SK-N-DZ (cell line): ENCODE data around the gene WNT3A.
"Not testable (repeated sequence)": the region's sequence is repeated elsewhere in the genome, so short reads cannot be mapped to it uniquely, and the experiment has no call there.

Experiments
- DNase-seq: peaks from one replicate; pipeline ENCODE4 v3.0.0-alpha.2; 2015; ENCODE audit warnings: low spot score

WNT3A gene

GRCh38 chr1:228011721-228012311 is 5.0 kb downstream of the WNT3A start:
- no peak for DNase-seq

GRCh38 chr1:228012555-228012954 is 5.8 kb downstream of the WNT3A start:
- DNase-seq, result no peak

GRCh38 chr1:228013131-228013934 is 6.5 kb downstream of the WNT3A start:
- no peak for DNase-seq

- DNase-seq, result no peak
Observed at GRCh38 chr1:228013935-228014930, 7.4 kb downstream of the WNT3A start.

- DNase-seq, result no peak
Observed at GRCh38 chr1:228015276-228016180, 8.7 kb downstream of the WNT3A start.

GRCh38 chr1:228016181-228016510 is 9.3 kb downstream of the WNT3A start:
- no peak for DNase-seq

- no peak for DNase-seq
Observed at GRCh38 chr1:228016653-228017355, 10.0 kb downstream of the WNT3A start.

GRCh38 chr1:228017356-228018124 is 10.7 kb downstream of the WNT3A start:
- DNase-seq, result no peak

- DNase-seq, result no peak
Observed at GRCh38 chr1:228018125-228018398, 11.3 kb downstream of the WNT3A start.

GRCh38 chr1:228018961-228019721 is 12.3 kb downstream of the WNT3A start:
- DNase-seq, result no peak

GRCh38 chr1:228019722-228020083 is 12.9 kb downstream of the WNT3A start:
- DNase-seq, result not testable (repeated sequence)

GRCh38 chr1:228020686-228021354 is 14.0 kb downstream of the WNT3A start:
- no peak for DNase-seq

GRCh38 chr1:228021355-228022030 is 14.7 kb downstream of the WNT3A start:
- DNase-seq, result no peak

- DNase-seq, result no peak
Observed at GRCh38 chr1:228022571-228023293, 15.9 kb downstream of the WNT3A start.

GRCh38 chr1:228023294-228023639 is 16.5 kb downstream of the WNT3A start:
- DNase-seq, result no peak

- DNase-seq, result no peak
Observed at GRCh38 chr1:228029281-228029680, 22.5 kb downstream of the WNT3A start.

GRCh38 chr1:228030451-228031201 is 23.8 kb downstream of the WNT3A start:
- no peak for DNase-seq
